HK-2 (cell line): ENCODE data around the gene GABBR2.
A peak's percentile ranks its signal among the peaks of the same experiment; 100 is the strongest.

ENCODE experiments used
- DNase-seq: peaks from one replicate; pipeline ENCODE4 v3.0.0-alpha.2; 2018; ENCODE audit not compliant: unreplicated experiment

Gene GABBR2

GRCh38 chr9:98721643-98722042 lies 12.9 kb upstream of the GABBR2 start:
- DNase-seq, result no peak

- no peak for DNase-seq
These were observed 11.7 kb upstream of the GABBR2 start for GRCh38 chr9:98720402-98720801.

GRCh38 chr9:98719055-98719454 lies 10.3 kb upstream of the GABBR2 start:
- no peak for DNase-seq

GRCh38 chr9:98714833-98715232 lies 6.1 kb upstream of the GABBR2 start:
- no peak for DNase-seq

GRCh38 chr9:98712987-98713386 lies 4.3 kb upstream of the GABBR2 start:
- no peak for DNase-seq

- no peak for DNase-seq
These were observed 1.5 kb upstream of the GABBR2 start for GRCh38 chr9:98709968-98710965.

GRCh38 chr9:98708103-98708932 lies 417 bp downstream of the GABBR2 start:
- DNase-seq, result no peak

- peak; percentile 61 for DNase-seq
These were observed 1.3 kb downstream of the GABBR2 start for GRCh38 chr9:98707166-98708102.

GRCh38 chr9:98706651-98707165 lies 2.0 kb downstream of the GABBR2 start:
- DNase-seq, result no peak

- no peak for DNase-seq
These were observed 5.8 kb downstream of the GABBR2 start for GRCh38 chr9:98702835-98703380.

- no peak for DNase-seq
These were observed 6.4 kb downstream of the GABBR2 start for GRCh38 chr9:98702340-98702739.

- DNase-seq, result no peak
These were observed 7.2 kb downstream of the GABBR2 start for GRCh38 chr9:98701576-98701975.

- DNase-seq, result no peak
These were observed 7.9 kb downstream of the GABBR2 start for GRCh38 chr9:98700801-98701200.

- DNase-seq, result no peak
These were observed 9.9 kb downstream of the GABBR2 start for GRCh38 chr9:98698856-98699255.

- no peak for DNase-seq
These were observed 13.8 kb downstream of the GABBR2 start for GRCh38 chr9:98694943-98695342.

GRCh38 chr9:98692392-98692791 lies 16.3 kb downstream of the GABBR2 start:
- DNase-seq, result no peak

GRCh38 chr9:98691890-98692289 lies 16.8 kb downstream of the GABBR2 start:
- DNase-seq, result no peak

- no peak for DNase-seq
These were observed 18.0 kb downstream of the GABBR2 start for GRCh38 chr9:98690686-98691085.

- DNase-seq, result no peak
These were observed 19.8 kb downstream of the GABBR2 start for GRCh38 chr9:98688710-98689495.

- no peak for DNase-seq
These were observed 20.8 kb downstream of the GABBR2 start for GRCh38 chr9:98687911-98688310.
